HG02970 (cell line): Measurements from ENCODE around the gene PLA2G7.
"Not testable (repeated sequence)": the region's sequence is repeated elsewhere in the genome, so short reads cannot be mapped to it uniquely, and the experiment has no call there.

ENCODE experiments used
- ATAC-seq: cut with Tn5 transposase; IDR thresholded peaks from one replicate; pipeline ENCODE4 v1.9.1; 2021; ENCODE audit warnings: mild to moderate bottlenecking, moderate library complexity, moderate number of reproducible peaks; ENCODE audit not compliant: unreplicated experiment, low FRiP score

Gene PLA2G7

DNA sequence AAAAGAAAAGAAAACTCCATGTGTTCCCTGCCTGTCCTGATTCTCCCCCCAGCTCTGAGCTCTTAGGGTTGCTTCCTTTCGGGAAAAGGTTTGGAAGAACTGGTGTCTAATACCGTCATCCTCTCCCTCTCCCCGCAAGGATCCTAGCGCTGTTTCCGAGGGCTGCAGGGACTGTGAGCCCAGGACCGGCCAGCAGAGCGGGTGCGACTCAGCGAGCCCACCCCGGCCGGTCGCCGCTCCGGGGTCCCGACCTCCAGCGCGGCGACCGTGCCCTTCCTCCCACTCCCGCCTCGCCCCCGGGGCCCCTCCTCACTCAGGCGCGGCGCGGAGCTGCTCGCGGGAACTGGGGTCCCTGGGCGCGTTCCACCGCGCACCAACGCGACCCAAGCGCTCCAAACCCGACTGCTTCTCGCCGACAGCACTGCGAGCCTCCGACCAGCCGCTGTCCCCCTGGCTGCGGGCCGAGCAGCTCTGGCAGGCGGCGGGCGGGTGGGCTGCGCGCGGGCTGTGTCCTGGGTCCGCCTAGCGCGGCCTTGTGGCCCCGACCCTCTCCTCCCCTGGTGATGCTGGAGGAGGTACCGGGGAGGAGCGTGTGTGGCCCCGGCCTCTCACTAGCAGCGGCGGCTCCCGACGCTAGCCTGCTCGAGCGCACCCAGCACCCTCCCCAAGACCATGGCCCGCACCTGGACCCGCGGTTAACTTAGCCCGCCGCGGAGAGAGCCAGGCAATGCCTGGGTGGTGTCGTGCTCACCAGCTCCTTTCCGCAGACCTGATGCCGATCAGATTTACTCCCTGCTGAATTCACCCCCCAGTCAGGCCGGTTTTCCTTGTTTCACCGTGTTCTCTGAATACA is at the start of gene PLA2G7:
Gene PLA2G7, minus strand, starts transcription at position 509 of the 853 bp plus-strand sequence. CDS start 12,484 bp downstream, outside the sequence.
- ATAC-seq, result no peak

DNA sequence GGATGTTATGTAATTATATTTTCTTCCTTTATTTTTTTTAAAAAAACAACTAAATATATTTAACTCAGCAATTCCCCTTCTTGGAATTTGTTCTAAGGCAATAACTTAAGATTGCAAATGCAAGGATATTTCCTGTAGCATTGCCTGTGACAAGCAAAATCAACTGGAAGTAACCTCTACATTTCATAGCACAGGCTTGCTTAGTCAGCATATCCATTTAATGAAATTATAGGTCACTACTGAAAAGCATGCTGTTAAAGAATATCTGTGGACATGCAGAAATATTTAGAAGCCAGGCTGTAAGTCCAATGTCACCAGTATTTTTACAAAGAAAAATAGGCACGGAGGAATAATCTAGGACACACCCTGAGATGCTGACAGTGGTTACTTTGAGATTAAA is 49.4 kb upstream of the PLA2G7 start:
- no peak for ATAC-seq

DNA sequence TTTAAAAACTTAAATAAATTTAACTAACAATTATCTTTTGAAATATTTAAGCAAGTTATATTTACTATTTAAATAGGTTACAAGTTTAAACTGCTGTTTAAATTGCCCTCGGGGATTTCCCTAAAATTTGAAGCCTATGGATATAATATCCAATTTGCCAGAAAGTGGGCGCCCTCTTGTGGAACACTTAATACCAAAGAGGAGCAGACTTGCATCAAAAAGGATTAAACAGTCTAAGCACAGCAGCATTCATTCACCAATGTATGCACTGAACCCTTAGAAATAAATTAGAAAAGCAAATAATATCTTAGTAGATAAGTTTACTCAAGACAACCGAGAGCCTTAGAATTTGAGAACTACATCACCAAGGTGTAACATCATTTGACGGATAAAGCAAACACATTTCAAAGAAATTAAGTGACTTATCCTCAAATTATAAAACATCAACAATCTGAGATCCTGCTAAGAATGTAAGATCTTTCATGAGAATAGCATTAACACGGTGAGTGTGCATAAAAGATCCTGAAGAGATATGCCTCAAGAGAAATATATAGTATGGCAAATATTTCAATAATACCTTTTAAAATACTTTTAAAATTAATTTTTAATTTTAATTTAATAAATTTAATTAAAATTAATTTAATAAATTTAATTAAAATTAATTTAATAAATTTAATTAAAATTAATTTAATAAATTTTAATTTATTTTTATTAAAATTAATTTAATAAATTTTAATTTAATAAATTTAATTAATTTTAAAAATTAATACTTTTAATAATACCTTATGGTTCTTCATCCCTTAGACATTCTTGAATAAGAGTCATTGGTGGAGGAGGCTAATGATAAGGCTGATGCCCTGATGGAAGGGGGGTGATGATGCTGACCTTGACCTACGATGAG is 46.6 kb upstream of the PLA2G7 start:
- no peak for ATAC-seq

DNA sequence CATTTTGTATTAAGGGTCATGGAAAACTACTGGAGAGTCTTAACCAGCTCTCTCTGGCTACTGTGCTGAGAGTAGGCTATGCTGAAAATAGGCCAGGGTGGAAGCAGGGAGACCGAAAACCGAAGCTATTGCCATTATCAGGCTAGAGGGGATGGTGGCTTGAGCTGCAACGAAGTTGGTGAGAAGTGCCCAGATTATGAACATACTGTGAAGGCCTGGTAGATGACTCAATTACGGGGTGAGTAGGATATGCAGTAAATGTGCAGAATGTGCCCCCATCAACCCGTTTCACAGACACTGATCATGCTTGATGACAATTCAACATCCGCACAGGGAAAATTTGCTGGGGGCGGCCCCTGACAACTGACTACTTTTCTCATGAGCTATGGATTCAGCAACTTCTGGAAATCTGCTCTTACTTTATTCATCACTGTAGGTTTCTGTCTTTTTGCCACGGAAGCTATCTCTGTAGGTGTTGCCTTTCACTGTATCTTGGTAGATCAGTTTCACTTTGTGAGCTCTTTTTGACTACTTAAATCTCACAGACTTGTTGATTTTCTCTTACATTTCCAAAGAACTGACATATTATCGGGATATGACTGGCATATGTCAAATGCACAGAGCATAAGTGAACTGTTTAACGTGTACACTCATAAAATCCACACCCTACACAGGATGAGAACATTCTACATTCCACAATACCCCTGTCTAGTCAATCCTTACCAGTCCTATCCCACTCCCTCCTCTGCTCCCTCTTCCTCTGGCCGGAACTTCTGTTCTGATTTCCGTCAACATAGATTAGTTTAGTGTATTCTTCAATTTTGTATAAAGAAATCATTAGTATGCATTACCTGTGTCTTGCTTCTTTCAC is 42.5 kb upstream of the PLA2G7 start:
- ATAC-seq, result no peak

DNA sequence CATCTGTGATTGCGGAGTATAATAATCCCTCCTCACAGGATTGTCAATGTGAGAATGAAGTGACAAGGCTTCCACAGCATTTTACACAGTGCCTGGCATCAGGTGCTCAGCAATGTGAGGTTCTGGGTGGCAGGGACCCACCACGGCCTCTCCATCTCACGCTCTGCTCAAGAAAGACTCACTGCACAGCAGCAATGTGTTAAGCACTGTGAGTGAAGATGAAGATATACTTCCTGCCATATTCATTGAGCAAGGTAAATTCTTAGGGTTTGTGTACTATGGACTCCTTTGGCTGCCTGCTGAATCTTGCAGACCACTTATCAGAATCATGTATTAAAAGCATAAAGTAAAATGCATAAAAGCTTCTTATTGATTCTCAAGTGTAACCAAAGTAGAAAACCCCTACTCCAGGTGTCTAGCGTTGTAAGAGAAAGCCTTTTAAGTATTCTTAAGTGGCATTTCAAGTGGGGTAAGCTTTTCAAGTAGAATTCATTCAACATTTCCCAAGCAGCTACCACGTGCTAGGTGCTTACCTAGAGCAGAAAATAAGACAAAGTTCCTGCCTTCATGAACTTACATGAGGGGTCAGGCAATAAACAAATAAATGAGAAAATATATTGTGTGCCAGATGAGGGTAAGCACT is 41.0 kb upstream of the PLA2G7 start:
- no peak for ATAC-seq

DNA sequence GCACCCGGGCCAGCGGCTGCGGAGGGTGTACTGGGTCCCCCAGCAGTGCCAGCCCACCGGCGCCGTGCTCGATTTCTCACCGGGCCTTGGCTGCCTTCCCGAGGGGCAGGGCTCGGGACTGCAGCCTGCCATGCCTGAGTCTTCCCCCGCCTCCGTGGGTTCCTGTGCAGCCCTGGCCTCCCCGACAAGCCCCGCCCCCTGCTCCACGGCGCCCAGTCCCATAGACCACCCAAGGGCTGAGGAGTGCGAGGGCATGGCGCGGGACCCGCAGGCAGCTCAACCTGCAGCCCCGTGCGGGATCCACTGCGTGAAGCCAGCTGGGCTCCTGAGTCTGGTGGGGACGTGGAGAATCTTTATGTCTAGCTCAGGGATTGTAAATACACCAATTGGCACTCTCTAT is 39.6 kb upstream of the PLA2G7 start:
- not testable (repeated sequence) for ATAC-seq

DNA sequence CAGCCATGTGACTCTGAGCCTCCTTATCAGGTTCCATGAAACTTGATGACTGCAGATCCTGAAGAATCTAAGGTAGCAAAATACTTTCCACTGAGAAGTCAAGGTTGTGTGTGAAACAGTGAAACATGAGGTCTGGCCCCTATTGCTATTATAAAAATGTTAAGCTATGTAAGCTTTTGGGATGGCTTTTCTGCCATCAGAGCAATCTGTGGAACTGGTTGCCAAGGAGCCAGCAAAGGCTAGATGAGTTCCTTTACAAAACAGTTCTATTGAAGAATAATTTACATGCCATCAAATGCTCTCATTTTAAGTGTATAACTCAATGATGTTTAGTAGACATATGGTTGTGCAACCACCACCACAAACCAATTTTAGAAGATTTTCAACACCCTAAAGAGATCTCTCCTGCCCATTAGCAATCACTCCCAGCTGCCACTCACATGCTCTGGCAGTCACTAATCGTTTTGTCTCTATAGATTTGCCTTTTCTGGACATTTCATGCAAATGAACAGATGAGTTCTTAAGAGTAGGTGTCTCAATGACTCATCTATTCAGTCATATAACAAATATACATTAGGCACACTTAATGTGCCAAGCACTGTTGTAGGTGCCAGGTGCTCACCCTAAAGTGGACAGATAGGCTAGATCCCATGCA is 38.2 kb upstream of the PLA2G7 start:
- no peak for ATAC-seq

DNA sequence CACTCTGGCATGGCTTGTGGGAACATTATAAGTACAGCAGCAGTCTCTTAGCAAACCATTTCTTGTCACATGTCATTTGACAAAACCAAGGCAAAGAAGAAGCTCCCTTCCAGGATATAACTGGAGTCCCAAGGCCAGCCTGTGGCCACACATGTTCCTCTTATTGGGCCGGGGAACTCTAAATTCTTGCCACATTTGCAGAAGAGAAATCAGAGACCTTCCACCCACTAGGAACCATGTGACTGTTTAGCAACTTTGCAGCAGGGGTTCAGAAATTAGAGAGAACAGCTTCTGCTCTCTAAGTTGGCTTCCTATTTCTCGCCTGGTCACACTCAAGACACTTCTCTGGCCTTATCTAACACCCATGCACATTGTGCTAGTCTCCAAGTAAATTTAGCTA is 37.6 kb upstream of the PLA2G7 start:
- ATAC-seq, result no peak

DNA sequence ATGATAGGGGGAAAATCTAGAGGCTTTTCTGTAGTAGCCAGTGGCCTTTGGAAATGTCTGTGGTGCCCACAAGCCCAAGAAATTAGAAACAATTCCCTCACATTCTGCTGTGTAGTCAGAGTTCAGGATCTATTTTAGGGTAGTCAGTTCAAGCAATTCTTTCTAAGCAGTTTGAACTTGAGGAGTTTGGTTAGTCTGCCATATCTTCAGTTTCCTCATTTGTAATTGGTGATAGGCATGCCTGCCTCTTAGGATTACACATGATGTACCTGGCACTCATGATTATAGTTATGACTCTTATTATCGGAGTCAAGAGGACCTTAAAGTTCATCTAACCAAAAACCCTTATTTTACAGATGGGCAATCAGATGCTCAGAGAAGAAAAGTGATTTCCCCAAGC is 36.8 kb upstream of the PLA2G7 start:
- ATAC-seq, result no peak

DNA sequence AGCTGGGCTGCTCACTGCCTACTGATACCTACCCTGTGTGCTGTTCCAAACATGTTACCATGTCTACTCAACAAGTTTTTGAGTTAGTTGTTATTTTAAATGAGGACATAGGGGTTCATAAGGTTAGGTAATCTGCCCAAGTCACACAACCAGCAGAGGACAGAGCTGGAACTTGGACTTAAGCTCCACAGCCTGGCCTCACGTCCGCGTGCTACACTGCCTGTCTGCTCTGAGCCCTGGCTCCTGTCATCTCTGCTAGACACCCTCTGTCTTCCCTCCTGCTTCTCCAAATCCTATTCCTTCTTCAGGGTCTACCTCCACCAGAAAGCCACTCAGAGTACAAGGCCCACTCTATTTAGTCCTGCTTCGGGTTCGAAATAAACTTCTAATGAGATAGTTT is 29.8 kb upstream of the PLA2G7 start:
- ATAC-seq, result no peak

DNA sequence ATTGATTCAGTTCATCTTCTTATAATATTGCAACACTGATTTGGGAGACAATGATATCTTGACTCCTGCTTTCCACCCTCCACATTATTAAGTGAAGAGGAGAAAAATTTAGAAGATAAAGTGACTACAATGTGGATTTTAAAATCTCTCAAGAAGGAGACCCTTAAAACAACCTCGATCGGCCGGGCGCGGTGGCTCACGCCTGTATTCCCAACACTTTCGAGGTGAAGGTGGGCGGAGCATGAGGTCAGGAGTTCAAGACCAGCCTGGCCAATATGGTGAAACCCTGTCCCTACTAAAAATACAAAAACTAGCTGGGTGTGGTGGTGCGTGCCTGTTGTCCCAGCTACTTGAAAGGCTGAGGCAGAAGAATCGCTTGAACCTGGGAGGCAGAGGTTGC is 29.1 kb upstream of the PLA2G7 start:
- not testable (repeated sequence) for ATAC-seq

DNA sequence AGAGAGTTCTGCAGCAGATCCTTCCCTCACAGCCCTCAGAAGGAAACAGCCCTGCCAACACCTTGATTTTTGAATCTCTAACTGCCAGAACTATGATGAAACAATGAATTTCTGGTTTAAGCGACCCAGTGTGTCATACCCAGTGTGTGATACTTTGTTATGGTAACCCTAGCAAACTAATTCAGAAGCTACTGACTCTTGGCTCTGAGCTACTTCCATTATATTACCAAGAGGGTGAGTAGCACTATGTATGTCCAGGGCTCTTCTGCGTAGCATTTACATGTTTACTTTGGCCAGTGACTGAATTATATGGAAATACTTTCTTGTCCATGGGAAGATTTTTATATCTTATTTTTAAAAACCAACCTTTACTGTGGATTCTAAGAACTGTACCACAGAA is 28.3 kb upstream of the PLA2G7 start:
- ATAC-seq, result no peak

DNA sequence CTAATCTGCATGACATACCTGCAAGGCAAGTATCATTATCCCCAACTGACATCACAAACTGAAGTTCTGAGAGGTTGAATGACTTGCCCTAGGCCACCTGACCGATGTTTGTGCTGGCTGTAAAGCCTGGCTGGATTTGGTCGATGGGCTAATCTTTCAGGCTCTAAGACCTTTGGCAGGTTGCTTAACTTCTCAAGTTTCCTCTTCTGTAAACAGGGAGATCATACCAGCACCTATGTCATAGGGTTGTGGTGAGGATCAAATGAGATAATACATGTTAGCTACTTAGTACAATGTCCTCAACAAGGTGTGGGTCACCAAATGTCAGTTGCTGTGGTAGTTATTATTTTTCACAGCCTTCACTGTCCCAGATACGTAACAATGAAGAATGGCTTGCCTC is 25.8 kb upstream of the PLA2G7 start:
- ATAC-seq, result no peak

DNA sequence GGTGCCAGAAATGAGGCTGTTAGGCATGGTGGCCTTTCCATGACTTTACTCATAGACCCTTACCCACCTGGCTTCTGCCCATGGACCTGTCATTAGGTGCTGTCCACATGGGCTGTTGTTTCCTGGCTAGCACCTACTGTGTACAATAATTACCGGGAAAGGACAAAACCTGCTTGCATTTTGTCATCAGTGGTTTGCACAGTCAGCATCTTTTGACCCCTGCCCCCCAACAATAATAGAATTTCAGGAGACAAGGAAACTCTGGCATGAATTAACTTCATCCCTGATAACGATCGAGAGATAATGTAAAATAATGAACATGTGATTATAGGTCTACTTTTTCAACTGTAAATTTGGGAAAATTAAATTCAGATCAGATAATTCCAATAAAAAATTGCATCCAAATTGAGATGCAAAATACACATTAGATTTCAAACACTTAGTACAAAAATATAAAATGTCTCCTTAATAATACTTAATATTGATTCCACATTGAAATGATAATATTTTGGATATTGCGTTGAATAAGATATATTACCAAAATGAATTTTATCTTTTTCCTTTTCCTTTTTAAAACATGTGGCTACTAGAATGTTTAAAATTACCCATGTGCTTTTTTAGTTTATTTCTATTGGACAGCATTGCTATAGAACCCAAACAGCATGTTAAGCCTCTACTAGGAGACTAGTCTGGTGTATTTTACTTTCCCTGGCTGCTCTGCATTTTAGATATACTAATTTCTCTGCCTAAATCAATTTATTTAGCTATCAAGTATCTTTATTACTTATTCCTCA is 24.0 kb upstream of the PLA2G7 start:
- no peak for ATAC-seq

DNA sequence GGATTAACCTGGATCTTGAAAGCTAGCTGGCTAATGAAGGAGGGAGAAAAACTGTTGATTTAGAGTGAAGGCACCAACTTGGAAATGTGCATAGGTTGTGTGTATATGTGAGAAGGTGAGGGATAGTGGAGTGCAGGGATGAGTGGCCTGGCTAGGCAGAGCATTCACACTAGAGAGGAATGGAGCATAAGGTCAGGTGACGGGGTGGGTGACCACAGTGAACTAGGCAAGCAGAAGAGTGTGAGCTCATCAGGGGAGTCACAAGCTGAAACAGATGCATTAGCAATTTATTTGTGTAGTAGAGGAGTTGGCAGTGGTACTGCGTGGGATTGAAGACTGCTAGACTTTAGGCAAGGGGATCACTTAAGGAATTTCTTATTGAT is 22.0 kb upstream of the PLA2G7 start:
- no peak for ATAC-seq

DNA sequence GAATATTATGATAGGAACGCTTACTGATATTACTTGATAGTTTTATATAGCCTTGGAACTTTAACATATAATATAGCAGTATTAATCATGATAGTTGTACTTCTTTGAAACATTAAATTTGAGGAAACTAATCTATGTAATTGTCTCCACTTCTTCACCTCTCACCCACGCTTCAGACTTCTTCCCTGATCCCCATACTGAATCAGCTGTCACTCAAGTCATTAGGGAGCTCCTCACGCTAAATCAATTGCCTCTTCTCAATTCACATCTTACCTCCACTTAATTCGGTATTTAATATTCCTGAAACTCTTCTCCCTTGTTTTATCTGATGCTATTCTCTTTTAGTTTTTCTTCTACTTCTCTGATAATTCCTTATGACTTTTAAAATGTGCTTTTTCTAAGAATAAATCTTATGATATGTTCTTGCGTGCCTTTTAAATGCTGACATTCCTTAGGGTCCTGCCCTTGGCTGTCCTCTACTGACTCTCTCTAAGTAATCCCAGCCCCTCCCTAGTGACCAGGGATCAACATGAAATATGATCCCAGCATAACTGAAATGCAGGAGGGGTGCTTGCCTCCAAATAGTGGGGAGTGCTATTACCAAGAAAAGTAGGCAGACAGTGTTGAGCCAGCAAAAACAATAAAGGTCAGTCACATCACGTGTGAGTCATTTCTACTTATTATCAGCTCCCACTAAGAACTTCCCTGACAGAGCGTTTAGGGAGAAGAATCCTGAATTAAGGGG is 21.5 kb upstream of the PLA2G7 start:
- ATAC-seq, result no peak

DNA sequence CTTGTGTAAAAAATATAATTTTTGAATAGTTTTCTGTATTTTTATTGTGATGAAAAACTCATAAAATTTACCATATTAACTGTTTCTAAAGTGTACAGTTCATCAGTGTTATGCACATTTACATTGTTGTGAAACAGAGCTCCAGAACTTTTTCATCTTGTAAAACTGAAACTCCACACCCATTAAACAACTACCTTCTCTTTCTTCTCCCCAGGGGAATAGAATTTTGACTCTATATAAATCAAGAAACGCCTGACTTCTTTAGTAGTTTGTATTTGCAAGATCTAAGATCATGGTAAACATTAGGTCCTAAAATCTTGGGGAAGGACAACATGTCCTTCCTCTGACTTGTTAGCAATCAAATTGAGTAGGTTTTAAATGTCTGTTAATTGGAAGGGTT is 20.7 kb upstream of the PLA2G7 start:
- ATAC-seq, result no peak

DNA sequence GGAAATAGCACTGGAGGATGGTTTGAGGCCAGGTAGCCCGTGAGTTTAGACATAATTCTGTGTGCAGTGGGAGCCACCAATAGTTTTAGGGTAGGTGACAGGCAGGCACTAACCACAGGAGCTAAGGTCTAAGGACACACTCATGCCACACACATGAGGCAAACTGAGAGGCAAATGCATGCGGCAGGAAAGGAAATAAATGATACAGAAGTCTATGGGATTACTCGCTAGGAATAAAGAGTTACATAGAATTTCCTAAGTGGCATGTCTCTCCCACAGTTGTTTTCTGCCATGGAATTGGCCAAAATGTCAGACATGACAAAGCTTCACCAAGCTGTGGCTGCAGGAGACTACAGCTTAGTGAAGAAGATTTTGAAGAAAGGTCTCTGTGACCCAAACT is 16.5 kb upstream of the PLA2G7 start:
- no peak for ATAC-seq
